ENCODE measurements around the gene ACVR1B.

The ACVR1B gene

GRCh38 chr12:51944608-51945233 is 6.8 kb upstream of the ACVR1B start:
- DNase-seq, result no peak

- DNase-seq, result no peak
Measured at GRCh38 chr12:51947246-51947996, 4.1 kb upstream of the ACVR1B start.

- no peak for DNase-seq
Measured at GRCh38 chr12:51948066-51948465, 3.4 kb upstream of the ACVR1B start.

- DNase-seq, result no peak
Measured at GRCh38 chr12:51949342-51950030, 2.0 kb upstream of the ACVR1B start.

- no peak for DNase-seq
Measured at GRCh38 chr12:51950682-51951198, 759 bp upstream of the ACVR1B start.

- no peak for DNase-seq
Measured at GRCh38 chr12:51951843-51952722, 584 bp downstream of the ACVR1B start.

GRCh38 chr12:51953089-51953488 is 1.6 kb downstream of the ACVR1B start:
- no peak for DNase-seq

GRCh38 chr12:51953864-51954263 is 2.4 kb downstream of the ACVR1B start:
- no peak for DNase-seq

- no peak for DNase-seq
Measured at GRCh38 chr12:51954561-51955361, 3.3 kb downstream of the ACVR1B start.

GRCh38 chr12:51955702-51956101 is 4.2 kb downstream of the ACVR1B start:
- no peak for DNase-seq

GRCh38 chr12:51958542-51958941 is 7.0 kb downstream of the ACVR1B start:
- no peak for DNase-seq

- DNase-seq, result no peak
Measured at GRCh38 chr12:51959211-51959610, 7.7 kb downstream of the ACVR1B start.

- DNase-seq, result no peak
Measured at GRCh38 chr12:51959921-51960320, 8.4 kb downstream of the ACVR1B start.

GRCh38 chr12:51960488-51960887 is 9.0 kb downstream of the ACVR1B start:
- no peak for DNase-seq

GRCh38 chr12:51960890-51961289 is 9.4 kb downstream of the ACVR1B start:
- DNase-seq, result no peak

GRCh38 chr12:51961834-51962233 is 10.3 kb downstream of the ACVR1B start:
- no peak for DNase-seq

GRCh38 chr12:51962737-51963136 is 11.2 kb downstream of the ACVR1B start:
- no peak for DNase-seq

- no peak for DNase-seq
Measured at GRCh38 chr12:51963477-51963876, 12.0 kb downstream of the ACVR1B start.

- no peak for DNase-seq
Measured at GRCh38 chr12:51969643-51970042, 18.1 kb downstream of the ACVR1B start.

- no peak for DNase-seq
Measured at GRCh38 chr12:51970904-51971646, 19.6 kb downstream of the ACVR1B start.
